GM10248 (cell line): ENCODE data around the gene MANSC1.

ENCODE experiments used
- CTCF ChIA-PET: fragments of 300-600 bp; sonication (Branson Sonifier 250); formaldehyde crosslinking; extraction: SDS; loops from one replicate; lab custom pipeline; 2021; ENCODE audit warnings: antibody characterized with exemption; lab: Yijun Ruan, JAX
- POLR2A ChIA-PET: fragments of 350-650 bp; sonication (Branson Sonifier 250); formaldehyde crosslinking; extraction: SDS; loops from one replicate; lab custom pipeline; 2020; ENCODE audit warnings: antibody characterized with exemption; lab: Yijun Ruan, JAX
- DNase-seq: peaks from one replicate; pipeline ENCODE4 v3.0.0; 2012; ENCODE audit errors: extremely low spot score
- TF ChIP-seq, protein P1 (sequence below): IDR thresholded peaks from 2 replicates; pipeline ENCODE4 v1.5.1; 2012; ENCODE audit warnings: mild to moderate bottlenecking, low read depth; ENCODE audit errors: extremely low read depth, missing control alignments, control extremely low read depth

MANSC1 gene

DNA sequence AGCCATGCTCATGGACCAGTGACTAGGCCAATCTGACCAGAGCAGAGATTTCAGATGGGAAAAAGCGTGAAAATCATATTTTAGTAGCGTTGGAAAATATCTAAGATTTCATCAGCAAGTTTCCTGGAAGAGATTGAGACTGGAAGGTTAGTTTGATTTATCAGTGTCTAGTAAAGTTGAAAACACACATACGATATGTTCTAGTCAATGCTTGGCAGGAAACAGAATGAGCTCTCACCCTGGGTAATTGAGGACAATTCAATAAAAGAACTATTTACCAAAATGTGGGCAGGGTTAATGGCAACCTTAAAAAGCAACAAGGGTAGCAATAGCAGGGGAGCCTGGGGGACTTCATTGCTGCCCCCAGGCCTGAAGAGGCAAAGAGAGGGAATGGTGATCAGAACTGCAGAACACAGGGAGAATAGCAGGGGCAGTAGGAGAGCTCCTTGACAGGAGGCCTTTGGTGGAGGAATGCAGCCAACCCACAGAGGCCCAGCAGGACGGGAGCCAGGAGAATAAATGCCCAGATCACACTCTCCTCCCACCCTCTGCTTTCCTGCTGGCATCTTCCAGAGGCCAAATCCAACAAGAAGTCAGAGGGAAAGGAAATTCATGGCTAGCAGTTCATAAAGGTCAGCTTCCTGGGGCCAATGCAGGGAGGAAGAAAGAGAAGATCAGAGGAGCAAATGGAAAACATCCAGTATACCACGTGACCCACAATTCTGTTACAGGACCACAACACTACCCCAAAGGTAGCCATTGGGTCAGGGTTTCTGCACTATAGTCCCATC, 55.6 kb downstream of the MANSC1 start:
- DNase-seq: no peak
- TF ChIP-seq, protein P1, sequence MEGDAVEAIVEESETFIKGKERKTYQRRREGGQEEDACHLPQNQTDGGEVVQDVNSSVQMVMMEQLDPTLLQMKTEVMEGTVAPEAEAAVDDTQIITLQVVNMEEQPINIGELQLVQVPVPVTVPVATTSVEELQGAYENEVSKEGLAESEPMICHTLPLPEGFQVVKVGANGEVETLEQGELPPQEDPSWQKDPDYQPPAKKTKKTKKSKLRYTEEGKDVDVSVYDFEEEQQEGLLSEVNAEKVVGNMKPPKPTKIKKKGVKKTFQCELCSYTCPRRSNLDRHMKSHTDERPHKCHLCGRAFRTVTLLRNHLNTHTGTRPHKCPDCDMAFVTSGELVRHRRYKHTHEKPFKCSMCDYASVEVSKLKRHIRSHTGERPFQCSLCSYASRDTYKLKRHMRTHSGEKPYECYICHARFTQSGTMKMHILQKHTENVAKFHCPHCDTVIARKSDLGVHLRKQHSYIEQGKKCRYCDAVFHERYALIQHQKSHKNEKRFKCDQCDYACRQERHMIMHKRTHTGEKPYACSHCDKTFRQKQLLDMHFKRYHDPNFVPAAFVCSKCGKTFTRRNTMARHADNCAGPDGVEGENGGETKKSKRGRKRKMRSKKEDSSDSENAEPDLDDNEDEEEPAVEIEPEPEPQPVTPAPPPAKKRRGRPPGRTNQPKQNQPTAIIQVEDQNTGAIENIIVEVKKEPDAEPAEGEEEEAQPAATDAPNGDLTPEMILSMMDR: no peak
- ChIA-PET CTCF (no interaction called here), POLR2A (no interaction called here)

DNA sequence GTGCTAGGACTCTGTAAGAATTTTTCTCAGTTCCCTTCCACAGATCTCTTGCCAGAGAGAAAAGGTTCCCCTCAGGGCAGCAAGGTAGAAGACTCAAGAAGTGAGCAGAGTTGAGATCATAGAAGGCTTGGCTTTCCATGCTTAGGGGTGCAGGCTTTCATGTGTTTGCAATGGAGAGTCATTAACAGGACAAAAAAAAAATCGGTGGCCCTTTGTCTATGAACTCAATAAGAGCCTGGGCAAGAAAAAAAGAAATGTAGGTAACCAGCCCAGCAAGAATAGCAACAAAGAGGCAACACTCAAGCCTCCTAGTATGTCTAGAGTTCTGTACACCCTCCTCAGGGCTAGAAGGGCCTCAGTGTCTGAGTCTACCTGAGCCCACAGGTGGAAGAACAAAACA, 59.8 kb downstream of the MANSC1 start:
- ChIA-PET POLR2A (no interaction called here), CTCF (no interaction called here)
- no peak for DNase-seq
- TF ChIP-seq, protein P1: no peak

DNA sequence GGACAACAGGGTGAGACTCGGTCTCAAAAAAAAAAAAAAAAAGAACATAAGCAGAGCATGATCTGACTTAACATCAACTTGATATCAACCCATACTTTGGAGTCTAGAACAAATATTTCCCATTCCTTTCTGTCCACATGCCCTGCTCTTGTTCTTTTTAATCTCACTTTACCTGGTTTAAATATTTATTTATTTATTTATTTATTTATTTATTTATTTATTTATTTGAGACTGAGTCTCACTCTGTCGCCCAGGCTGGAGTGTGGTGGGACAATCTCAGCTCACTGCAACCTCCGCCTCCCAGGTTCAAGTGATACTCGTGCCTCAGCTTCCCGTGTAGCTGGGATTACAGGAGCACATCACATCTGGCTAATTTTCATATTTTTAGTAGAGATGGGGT, 63.6 kb downstream of the MANSC1 start:
- ChIA-PET CTCF (interaction anchor here (1.4 kb wide), 1 partner anchor 15 kb away, joined by 4 read pairs; no protein-coding TSS in a partner anchor), POLR2A (no interaction called here)
- TF ChIP-seq, protein P1: no peak
- DNase-seq: no peak

DNA sequence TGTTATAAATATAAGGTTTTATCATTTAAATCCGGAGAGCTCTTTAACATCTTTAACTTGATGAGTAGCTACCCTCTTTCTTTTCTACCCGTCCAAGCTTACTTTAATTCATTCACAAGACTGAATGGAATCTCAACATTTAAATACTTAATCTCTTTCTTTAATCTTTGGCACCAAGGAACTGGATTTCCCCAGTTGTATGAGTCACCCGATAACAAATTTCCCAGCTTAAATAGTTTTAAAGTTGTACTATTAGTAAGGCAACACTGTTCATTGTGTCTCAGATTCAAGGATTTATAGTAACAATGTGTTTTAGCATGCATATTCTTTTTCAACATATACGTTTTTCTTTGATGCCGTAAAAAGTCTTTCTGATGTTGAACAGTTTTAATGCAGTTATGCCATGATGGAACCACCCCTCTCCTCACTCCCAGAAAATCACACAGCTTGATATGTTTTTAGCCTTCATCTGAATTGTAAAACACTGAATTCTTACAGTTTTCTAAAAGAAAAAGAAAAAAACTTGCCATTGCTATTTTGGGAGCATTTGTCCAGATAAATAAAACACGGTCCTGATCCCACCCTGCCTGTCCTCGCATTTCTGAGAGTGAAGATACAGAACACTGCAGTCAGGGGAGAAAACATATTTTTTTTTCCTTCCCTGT, 67.1 kb downstream of the MANSC1 start:
- CTCF ChIA-PET: interaction anchor here (1.0 kb wide), 1 partner anchor 13 kb away, joined by 4 read pairs; no protein-coding TSS in a partner anchor
- TF ChIP-seq, protein P1: no peak
- DNase-seq: no peak
- POLR2A ChIA-PET: no interaction called here

DNA sequence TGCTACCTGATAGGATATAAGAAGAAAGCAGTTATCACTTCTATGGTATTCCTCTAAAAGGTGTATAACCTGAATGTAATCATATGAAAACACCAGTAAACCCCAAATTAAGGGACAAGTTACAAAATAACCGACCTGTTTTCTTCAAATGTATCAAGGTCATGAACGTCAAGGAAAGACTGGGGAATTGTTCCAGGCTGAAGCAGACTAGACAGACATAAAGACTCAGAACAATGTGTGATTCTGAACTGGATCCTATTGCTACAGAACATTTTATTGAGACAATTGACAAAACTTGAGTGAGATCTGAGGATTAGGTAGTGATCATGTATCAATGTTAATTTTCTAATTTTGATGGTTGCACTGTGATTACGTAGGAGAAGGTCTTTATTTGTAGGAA, 67.8 kb downstream of the MANSC1 start:
- ChIA-PET CTCF (interaction anchor here (1.0 kb wide), 1 partner anchor 14 kb away, joined by 4 read pairs; no protein-coding TSS in a partner anchor), POLR2A (no interaction called here)
- no peak for DNase-seq
- TF ChIP-seq, protein P1: no peak

DNA sequence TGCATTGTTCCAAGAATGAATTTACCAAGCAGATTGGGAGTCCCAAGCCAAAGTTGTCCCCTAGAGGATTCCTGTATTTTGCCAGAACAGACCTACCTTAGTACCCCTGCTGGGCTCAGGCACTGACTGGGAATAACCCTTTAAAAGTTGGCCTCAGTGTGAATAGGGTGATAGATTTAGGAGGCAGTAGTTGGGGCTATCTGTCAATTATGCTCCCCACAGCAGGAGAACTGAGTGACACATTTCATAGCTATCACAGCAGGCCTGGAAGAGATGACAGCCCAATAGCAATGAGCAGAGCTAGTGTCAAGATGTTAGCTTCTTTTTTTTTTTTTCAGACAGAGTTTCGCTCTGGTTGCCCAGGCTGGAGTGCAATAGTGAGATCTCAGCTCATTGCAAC, 68.9 kb downstream of the MANSC1 start:
- CTCF ChIA-PET: no interaction called here
- TF ChIP-seq, protein P1: no peak
- POLR2A ChIA-PET: no interaction called here

More for the DNA sequence above, 68.9 kb downstream of the MANSC1 start:
- no peak for DNase-seq
